8988T (cell line): Measurements from ENCODE around the gene GATAD2A.

Source experiments
- DNase-seq: peaks from one replicate; pipeline ENCODE4 v3.0.0; 2011

The GATAD2A gene

DNA sequence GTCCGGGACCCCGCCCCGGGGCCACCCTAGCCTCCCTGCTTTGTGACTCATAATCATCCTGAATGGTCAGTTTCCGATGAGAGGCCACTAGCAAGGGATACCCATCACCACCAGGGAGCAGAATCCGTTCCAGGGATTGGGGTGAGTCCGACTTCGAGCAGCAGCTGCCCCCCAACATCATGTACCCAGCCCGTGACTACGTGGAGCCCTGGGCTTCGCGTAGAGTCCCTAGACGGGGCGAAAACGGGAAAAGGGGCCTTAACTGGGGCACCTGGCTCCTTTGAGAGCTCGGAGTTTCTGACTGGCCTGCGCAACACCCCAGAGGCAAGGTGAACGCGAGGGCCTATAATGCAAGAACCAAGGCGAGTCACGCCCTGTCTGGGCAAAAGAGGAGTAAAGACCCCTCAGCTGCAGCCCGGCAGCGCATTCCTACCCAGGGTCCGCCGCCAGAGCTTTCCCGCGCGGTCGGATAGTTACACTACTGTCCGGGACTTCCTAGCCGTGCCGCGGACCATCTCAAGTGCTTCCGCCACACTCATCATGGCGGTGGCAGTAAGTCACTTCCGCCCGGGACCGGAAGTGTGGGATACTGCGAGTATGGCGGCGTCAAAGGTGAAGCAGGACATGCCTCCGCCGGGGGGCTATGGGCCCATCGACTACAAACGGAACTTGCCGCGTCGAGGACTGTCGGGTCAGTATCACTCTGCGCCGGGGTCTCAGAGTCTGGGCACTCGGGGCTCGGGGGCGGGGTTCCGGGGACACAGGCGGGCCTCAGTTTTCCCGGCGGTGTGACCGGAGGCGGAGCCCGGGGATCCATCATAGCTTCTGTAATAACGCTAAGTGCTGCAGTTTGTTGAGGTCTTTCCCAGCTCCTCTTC is 110.4 kb downstream of the GATAD2A start, which contains the start of gene NDUFA13:
TSS of gene NDUFA13 (plus strand) at position 584 of the 878 bp plus-strand sequence. CDS start at position 598, 14 bp downstream.
- peak; percentile 94 for DNase-seq

DNA sequence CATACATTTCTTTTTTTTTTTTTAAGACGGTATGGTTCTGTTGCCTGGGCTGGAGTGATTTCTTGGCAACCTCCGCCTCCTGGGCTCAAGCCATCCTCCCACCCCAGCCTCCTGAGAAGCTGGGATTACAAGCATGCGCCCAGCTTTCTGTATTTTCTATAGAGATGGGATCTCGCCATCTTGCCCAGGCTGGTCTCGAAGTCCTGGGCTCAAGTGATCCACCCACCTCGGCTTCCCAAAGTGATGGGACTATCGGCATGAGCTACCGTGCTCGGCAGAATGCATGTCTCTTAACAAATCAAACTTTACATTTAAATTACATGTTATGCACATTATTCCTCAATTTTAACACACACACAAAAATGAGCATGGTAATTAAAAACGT is 111.8 kb downstream of the GATAD2A start:
- DNase-seq: no peak

DNA sequence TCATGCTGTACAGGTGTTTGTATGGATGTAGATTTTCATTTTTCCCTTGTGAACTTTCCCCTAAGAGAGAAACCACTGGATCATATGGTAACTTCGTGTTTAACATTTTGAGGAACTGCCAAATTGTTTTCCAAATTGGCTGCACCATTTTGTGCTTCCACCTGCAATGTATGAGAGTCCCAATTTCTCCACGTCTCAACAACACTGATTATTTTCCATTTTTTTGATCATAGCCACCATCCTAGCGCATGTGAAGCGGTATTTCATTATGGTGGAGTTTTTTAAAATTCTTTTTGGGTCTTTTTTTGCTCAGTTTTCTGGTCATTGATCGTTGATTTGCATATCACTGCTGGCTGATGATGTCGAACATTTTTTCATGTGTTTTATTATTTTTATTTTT is 115.5 kb downstream of the GATAD2A start:
- no peak for DNase-seq

DNA sequence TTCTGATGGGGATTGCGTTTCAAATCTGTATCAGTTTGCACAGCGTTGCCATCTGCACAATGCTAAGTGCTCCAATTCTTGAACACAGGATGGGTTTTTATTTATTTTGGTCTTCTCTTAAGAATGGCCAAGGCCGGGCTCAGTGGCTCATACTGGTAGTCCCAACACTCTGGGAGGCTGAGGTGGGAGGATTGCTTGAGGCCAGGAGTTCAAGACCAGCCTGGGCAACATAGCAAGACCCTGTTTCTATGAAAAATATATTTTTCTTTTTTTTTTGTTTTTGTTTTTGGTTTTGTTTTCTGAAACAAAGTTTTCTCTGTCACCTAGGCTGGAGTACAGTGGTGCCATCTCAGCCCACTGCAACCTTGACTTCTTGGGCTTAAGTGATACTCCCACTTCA is 117.7 kb downstream of the GATAD2A start:
- no peak for DNase-seq

DNA sequence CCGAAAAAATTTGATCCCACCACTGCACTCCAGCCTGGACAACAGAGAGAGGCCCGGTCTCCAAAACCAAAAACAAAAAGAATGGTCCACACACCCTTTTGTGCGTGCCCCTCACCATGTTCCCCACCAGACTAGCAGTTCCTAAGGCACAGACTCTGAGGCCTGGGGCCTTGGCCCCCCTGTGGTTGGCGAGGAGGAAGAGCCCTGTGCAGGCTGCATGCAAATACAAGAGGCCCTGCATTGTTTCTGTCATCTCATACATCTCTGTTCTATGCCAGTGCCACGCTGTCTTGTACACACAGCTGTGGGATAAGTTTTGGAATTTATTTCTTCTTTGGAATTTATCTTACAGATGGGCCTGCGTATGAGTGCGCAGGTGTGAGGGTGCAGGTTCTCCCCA is 118.6 kb downstream of the GATAD2A start:
- no peak for DNase-seq

DNA sequence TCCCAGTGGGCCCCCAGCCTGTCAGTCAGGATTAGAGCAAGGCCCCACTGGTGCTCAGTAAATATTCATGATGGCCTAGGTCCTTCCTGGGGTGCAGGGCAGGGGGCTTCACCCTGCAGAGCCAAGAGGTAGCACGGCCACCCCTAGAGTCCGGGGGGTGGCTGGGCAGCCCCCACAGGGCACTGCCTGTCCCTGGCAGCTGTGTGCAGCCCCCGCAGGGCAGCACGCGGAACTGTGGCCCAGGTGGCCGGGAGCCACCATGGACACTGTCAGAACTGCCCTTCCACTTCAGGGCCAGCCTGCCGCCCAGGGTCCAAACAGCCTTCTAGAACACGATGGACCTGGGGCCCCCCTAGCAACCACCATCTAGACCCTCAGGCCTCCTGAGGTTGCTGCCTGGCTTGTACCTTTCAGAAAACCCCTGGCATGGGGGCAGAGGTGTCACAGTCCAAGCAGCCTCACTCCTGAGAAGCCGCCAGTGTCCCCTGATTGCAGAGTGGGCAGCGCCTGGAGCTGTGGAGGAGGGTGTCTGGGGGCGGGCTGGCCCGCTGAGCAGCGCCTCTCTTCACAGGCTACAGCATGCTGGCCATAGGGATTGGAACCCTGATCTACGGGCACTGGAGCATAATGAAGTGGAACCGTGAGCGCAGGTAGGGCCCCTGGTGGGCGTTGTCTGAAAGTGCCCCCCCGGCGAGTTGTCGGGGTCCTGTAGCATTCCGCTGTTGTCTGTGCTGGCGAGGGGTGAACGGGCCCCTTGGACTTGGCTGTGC is 120.3 kb downstream of the GATAD2A start:
- no peak for DNase-seq

DNA sequence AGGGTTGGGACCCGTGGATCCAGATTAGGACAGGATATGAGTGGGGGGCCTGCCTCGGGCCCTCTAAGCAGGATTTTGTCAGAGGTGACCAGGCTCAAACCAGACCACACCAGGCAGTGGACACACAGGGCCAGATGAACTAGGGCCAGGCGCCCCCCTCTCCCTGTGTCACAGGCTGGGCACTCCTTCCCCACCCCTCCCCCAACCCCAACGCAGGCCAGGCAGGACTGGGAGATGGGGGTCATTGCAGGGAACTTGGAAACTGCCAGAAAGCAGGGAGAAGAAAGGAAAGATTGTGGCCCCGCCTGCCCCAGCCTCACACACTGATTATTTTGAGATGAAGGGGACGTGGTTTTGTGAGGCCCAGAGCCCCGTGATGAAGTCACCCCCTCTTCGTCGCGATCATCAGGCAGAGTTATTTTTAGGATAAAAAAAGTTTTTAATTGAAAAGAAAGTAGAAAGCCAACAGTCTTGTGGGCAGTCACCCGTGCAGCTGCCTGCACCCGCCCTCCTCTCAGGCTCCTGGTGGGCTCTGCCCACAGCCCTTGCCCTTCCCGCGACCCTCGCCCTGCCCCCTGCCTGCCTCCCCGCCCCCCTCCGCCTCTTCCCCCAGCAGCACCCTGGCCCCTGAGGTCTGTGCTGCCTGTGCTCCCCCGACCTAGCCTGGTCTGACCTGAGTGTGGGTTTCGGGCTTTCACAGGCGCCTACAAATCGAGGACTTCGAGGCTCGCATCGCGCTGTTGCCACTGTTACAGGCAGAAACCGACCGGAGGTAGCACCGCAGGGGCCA is 121.3 kb downstream of the GATAD2A start:
- DNase-seq: no peak

DNA sequence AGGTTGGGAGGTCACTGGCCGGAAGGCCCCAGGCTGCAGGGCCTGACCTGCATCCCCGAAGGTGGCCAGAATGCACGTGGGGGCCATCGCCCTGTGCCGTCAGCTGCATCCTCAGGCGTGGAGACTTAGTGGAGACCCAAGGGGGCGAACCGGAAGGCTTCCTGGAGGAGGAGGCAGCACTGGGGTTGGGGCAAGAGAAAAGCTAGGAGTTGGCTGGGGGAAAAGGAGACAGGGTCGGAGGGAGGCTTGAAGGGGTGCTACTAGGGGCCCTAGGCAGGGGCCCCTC is 121.8 kb downstream of the GATAD2A start:
- no peak for DNase-seq

DNA sequence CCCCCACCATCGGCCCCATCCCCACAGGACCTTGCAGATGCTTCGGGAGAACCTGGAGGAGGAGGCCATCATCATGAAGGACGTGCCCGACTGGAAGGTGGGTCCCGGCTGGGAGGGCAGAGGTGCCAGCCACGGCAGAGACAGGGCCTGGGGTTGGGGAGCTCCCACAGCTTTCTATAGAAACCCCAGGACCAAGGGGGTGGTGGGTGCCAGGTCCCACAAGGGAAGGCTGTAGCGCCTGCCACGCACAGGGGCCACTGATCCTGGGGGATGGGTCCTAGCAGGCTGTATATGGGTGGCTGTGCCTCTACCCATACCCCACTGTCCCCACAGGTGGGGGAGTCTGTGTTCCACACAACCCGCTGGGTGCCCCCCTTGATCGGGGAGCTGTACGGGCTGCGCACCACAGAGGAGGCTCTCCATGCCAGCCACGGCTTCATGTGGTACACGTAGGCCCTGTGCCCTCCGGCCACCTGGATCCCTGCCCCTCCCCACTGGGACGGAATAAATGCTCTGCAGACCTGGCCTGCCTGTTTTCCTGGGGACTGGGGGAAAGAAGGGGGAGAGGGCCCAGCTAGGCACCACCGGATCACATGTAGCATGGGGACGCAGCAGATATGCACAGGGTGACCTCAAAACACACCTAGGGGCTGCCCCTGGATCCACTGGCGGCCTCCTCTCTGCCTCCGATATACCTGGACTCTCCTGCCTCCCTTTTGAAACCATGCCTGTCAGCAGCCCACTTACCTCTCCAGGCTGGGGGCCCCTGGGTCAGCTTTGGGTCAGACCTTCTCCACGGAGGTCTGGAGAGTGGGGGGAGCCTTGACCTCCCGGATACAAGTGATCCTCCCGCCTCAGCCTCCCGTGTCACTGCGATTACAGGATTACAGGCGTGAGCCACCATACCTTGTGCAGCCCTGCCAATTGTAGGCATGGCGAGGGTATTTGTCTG is 122.5 kb downstream of the GATAD2A start:
- no peak for DNase-seq

DNA sequence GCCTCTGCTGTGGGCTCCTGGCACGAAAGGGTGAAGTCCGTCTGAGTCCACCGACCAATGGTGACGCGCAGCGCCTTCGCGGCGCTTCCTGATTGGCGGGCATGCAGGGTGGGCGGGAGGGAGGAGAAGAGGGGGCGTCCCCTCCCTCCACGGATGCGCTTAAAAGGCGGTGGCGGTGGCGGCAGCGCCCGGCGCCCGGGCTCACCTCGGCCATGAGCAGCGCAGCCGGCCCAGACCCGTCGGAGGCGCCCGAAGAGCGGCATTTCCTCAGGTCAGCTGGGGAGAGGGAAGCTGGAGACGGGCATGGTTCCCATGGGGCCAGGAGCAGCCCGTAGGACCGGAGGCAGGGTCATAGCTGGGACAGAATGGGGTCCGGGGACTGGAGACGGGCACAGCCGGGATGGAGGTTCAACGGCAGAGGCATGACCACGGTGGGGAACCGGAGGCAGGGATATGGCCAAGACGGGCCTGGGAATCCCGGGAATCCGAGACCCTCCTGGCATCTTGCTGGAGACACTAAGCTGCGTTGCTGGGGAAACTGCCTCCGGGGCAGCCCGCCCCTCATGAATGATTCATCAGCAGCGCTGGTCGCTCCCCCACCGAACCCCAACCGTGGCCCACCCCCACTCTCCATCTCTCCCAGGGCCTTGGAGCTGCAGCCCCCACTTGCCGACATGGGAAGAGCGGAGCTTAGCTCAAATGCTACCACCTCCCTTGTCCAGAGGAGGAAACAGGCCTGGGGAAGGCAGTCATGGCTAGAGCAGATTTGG is 123.4 kb downstream of the GATAD2A start, which contains the start of gene YJEFN3:
TSS of gene YJEFN3 (plus strand) at position 191 of the 770 bp plus-strand sequence. CDS start at position 213, 22 bp downstream.
- DNase-seq: no peak

DNA sequence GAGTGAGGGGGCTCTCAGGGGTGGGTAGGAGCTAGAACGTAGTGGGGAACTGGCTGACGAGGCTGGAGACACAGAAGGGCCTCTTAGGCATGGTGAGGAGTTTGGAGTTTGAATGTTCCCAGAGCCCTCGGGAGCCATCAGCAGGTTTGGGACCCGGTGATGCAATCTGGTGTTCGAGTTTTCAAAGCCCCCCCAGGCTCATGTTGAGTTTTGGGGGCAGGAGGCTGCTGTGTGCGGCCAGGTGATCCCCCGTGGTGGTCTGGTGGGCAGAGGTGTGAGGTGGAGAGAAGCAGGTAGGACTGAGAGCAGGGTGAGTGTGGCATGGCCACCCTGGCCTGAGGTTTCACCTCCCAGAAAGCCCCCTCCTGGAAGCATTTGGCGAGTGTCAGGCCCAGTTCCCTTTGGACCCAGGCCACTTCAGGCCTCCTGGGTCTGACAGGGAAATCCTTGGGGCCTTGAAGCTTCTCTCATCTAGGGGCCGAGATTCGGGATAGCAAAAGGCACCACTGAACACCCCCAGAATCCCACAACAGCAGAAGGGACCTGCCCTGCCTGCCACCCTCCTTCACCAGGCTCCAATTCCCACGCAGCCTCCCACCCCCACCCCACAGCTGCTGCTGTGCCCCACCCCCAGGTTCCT is 124.4 kb downstream of the GATAD2A start:
- DNase-seq: no peak

DNA sequence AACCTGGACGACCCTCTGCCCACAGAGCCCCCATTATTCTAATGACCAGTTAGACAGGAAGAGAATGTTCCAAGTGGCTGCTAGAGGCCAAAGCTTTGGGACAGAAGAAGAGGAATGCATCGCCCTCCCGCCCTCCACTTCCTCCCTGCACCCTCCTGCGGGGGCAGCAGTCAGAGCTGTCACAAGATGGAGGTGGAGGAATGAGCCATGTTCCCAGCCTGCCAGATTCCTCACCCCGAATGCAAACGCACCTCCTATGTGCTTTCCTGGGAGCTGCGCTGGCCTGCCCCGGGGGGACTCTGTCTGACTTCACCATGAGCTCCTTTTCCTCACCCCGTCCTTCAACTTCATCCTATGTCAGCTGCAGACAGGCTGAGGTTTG is 124.9 kb downstream of the GATAD2A start:
- DNase-seq: no peak

DNA sequence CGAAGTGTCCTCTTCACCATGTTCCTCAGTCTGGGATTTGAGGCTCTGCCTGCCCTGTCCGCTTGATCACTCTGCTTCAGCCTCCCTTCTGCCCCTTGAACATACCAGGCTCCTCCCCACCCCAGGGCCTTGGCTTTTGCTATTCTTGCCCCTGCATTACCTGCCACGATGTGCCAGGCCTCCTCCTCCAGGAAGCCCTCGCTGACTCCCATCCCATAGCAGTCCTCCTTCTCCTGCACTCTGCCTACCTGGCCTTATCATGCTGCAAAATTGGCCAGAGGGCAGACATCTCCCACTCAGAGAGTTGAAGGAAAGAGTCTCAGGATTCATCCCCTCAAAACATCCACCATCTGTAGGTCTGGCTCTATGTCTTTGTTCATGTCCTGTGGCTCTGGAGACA is 125.4 kb downstream of the GATAD2A start:
- DNase-seq: no peak

DNA sequence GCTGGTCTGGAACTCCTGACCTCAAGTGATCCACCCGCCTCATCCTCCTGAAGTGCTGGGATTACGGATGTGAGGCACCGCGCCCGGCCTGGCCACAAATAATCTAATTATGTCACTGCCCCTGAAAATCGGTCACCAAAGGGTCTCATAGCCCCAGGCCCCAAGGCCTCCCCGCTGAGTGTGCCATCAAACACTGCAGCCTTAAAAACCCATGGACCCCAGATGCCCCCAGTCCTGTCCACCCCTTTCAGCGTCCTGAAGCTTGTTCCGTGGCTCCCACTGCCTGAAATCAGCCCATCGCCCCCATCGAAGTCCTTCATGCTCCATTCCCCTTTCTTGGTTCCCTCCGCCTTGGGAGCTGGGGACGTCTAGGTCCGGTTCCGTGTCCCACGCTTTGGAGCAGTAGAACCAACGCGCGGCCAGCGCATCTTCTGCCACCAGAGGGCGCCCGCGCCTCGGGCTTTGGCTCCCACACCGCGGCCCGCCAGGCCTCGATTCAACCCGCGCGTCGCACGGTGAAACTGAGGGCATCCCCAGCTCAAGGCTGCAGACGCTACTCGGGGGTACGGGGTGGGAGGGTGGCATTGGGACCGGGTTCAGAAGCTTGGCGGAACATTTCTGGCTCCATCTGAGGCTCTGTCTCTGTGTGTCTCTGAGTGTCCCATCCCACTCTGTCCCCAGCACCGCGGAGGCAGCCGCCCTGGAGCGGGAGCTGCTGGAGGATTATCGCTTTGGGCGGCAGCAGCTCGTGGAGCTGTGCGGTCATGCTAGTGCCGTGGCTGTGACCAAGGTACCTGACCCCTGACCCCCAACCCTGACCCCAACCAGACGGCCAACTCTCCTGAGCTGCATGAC is 126.7 kb downstream of the GATAD2A start:
- DNase-seq: peak; percentile 97

DNA sequence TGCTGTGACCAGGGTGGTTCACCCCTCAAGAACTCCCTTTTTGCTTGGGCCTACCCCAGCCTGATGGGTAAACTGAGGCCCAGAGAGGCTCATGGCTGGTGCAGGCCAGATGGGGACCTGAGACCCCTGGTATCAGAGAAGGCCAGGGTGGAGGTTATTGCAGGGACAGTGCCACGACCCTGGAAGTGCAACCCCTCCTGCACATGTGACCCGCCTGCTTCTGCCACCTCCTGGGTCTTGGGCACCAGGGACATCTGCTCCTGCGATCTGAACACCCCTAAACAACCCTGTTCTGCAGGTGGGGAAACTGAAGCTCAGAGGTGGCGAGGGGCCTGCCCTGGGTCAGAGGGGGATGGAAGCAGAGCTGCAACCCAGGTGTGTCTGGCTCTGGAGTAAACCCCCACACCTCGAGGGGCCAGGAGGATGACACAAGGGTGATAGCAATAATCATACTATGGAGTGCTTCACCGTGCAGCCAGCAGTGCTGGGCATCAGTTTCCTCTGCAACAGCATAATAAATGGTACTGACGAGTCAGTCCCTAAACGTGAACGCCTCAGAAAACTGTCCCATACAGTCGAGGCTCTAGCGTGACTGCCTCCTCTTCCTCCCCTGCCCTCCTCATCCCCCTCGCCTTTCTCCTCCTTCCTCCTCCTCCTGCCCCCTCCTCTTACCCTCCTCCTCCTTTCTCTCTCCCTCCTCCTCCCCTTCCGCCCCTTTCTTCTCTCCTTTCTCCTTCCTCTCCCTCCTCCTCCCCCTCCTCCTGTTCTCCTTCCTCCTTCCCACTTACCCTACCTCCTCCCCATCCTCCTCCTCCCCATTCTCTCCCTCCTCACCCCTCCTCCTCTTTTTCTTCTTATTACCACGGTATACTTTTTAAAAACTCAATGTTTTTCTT is 127.6 kb downstream of the GATAD2A start:
- DNase-seq: no peak

DNA sequence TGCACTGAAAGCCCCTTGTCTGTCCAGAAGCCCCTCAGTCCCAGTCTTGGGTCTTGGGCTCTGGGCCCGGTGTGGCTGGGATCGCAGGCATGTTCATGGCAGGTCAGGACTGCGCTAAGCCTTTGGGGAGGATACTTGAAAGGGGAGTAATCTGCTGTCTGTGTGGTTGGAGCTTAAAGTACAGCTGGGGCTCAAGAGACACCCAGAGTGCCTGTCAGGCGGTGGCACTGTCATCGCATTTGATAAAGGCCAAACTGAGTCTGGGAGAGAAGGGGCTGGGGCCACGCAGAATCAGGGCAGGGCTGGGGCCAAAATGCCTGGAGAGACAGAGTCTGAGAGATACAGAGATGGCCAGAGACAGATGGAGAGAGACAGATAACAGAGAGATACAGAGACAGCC is 128.4 kb downstream of the GATAD2A start:
- no peak for DNase-seq

DNA sequence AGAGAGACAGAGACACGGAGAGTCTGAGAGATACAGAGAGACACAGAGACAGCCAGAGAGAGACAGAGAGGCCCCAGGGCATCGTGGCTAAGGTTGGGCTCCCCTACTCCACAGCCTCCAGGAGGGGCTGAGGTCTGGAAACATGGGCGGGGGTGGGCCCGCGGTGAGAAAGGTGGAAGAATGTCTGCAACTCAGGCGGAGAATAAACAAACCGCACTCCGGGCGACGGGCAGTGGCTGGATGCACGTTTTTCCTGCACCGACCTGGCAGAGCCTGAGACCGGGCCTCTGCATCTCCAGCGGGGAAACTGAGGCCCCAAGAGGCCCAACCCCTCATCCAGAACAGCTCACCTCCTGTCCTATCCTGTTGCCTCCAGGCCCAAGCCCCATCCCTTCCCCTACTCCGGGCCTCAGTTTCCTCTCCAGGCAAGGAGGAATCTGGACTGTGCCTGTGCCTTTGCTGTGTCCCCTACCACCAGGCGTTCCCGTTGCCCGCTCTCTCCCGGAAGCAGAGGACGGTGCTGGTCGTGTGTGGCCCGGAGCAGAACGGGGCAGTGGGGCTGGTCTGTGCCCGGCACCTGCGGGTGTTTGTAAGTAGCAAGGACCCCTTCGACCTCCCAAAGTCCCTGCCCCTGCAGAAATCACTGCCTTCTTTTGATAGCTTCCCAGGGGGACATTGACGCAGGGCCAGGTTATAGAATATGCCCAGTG is 129.2 kb downstream of the GATAD2A start:
- DNase-seq: no peak
